ENCODE data around the gene SEMA3A. TPM values are rescaled to one million over a fixed set of nuclear protein-coding genes. Genes with fewer than 3 reads are reported as not detected.
A peak's percentile ranks its signal among the peaks of the same experiment; 100 is the strongest.

The SEMA3A gene
- total and polyA plus RNA-seq, 2 donors (not counting 1 experiment from before 2014, with no cell fraction given): 45.2 to 60.8 TPM

GRCh38 chr7:83925860-83926259, 268.7 kb downstream of the SEMA3A start:
- Histone ChIP-seq H4K20me1 (ENCODE audit: control insufficient read depth, extremely low read depth, insufficient read depth, low read length) (no peaks in the 10 kb centered on the region), H3K4me2 (ENCODE audit: extremely low read depth, insufficient read depth, low read length) (no peak overlapping the region), H3K27me3 (ENCODE audit: control insufficient read depth, insufficient read depth, low read length) (no peaks in the 10 kb centered on the region), H3K36me3 (ENCODE audit: control insufficient read depth, insufficient read depth, low read length) (no peaks in the 10 kb centered on the region), H3K9ac (ENCODE audit: insufficient read depth, low read length) (no peak overlapping the region), H3K9me3 (ENCODE audit: control insufficient read depth, insufficient read depth, low read depth, low read length) (no peaks in the 10 kb centered on the region), H3K4me3 (replicated peaks in 1 of 4; ENCODE audit: control extremely low read depth in 1 of 4, insufficient read depth in 1 of 4, low read depth in 3 of 4, low read length in 4 of 4) (no peak overlapping the region), H3K79me2 (ENCODE audit: control insufficient read depth, insufficient read depth, low read length) (no peaks in the 10 kb centered on the region), H3K4me1 (ENCODE audit: control insufficient read depth, extremely low read depth, insufficient read depth, low read length) (no peaks in the 10 kb centered on the region), H3K27ac (ENCODE audit: insufficient read depth, low read length) (no peak overlapping the region), H2AFZ (ENCODE audit: low read length) (no peak overlapping the region)
- TF ChIP-seq, protein P1, sequence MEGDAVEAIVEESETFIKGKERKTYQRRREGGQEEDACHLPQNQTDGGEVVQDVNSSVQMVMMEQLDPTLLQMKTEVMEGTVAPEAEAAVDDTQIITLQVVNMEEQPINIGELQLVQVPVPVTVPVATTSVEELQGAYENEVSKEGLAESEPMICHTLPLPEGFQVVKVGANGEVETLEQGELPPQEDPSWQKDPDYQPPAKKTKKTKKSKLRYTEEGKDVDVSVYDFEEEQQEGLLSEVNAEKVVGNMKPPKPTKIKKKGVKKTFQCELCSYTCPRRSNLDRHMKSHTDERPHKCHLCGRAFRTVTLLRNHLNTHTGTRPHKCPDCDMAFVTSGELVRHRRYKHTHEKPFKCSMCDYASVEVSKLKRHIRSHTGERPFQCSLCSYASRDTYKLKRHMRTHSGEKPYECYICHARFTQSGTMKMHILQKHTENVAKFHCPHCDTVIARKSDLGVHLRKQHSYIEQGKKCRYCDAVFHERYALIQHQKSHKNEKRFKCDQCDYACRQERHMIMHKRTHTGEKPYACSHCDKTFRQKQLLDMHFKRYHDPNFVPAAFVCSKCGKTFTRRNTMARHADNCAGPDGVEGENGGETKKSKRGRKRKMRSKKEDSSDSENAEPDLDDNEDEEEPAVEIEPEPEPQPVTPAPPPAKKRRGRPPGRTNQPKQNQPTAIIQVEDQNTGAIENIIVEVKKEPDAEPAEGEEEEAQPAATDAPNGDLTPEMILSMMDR (conservative IDR thresholded peaks at IDR 0.05 in 1 of 2, IDR thresholded peaks at IDR 0.05 in 1 of 2; ENCODE audit: low read depth in 1 of 2, low read length in 2 of 2): no peak
- no peak for TF ChIP-seq EZH2 (IDR thresholded peaks at IDR 0.05; ENCODE audit: low read length, missing control alignments)
- DNase-seq (ENCODE audit: low read depth in 2 of 2): no peak

- Histone ChIP-seq H3K4me2 (ENCODE audit: extremely low read depth, insufficient read depth, low read length) (no peak overlapping the region), H2AFZ (ENCODE audit: low read length) (peak overlapping the region; percentile 14), H3K4me3 (replicated peaks in 1 of 4; ENCODE audit: control extremely low read depth in 1 of 4, insufficient read depth in 1 of 4, low read depth in 3 of 4, low read length in 4 of 4) (no peak overlapping the region), H3K9me3 (ENCODE audit: control insufficient read depth, insufficient read depth, low read depth, low read length) (no peaks in the 10 kb centered on the region), H3K4me1 (ENCODE audit: control insufficient read depth, extremely low read depth, insufficient read depth, low read length) (no peaks in the 10 kb centered on the region), H3K9ac (ENCODE audit: insufficient read depth, low read length) (no peak overlapping the region), H3K27ac (ENCODE audit: insufficient read depth, low read length) (no peak overlapping the region), H4K20me1 (ENCODE audit: control insufficient read depth, extremely low read depth, insufficient read depth, low read length) (no peaks in the 10 kb centered on the region), H3K27me3 (ENCODE audit: control insufficient read depth, insufficient read depth, low read length) (no peaks in the 10 kb centered on the region), H3K36me3 (ENCODE audit: control insufficient read depth, insufficient read depth, low read length) (no peaks in the 10 kb centered on the region), H3K79me2 (ENCODE audit: control insufficient read depth, insufficient read depth, low read length) (no peaks in the 10 kb centered on the region)
- DNase-seq (ENCODE audit: low read depth in 2 of 2): peak; percentile 44 to 75
- no peak for TF ChIP-seq EZH2 (IDR thresholded peaks at IDR 0.05; ENCODE audit: low read length, missing control alignments)
- TF ChIP-seq, protein P1 (conservative IDR thresholded peaks at IDR 0.05 in 1 of 2, IDR thresholded peaks at IDR 0.05 in 1 of 2; ENCODE audit: low read depth in 1 of 2, low read length in 2 of 2): no peak
These were observed 272.5 kb downstream of the SEMA3A start for GRCh38 chr7:83921941-83922607.

DNA sequence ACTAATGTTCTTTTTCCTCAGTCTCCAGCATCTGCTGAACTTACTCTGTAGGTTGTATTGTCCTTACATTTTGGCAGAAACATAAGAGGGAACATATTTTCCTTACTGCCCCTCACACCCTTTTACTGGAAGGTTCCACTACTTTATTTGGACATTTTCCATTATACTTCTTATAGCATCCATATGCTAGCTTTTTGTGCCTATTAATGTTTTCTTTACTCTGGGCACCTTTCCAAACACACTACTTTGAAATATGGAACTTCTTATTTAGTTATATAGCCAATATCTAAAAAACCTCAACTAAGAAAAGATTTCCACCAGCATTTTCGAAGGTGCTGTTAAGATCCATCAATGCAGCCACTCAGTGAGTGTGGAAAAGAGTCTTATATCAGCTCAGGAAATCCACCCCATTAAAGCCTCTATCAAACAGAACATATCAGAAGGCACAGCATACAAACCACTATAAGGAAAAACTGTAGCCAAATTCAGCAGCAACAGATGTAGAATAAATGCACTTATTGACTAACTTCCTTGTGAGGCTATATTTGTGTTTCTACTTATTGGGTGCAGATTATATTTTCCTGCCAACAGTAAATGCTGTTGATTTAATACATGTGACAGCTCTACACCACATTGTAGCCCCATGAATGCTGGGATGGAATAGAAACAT, 273.2 kb downstream of the SEMA3A start:
- Histone ChIP-seq H3K27me3 (ENCODE audit: control insufficient read depth, insufficient read depth, low read length) (no peaks in the 10 kb centered on the region), H3K9me3 (ENCODE audit: control insufficient read depth, insufficient read depth, low read depth, low read length) (no peaks in the 10 kb centered on the region), H3K27ac (ENCODE audit: insufficient read depth, low read length) (no peak overlapping the region), H3K4me2 (ENCODE audit: extremely low read depth, insufficient read depth, low read length) (no peak overlapping the region), H3K4me3 (replicated peaks in 1 of 4; ENCODE audit: control extremely low read depth in 1 of 4, insufficient read depth in 1 of 4, low read depth in 3 of 4, low read length in 4 of 4) (no peak overlapping the region), H4K20me1 (ENCODE audit: control insufficient read depth, extremely low read depth, insufficient read depth, low read length) (no peaks in the 10 kb centered on the region), H3K36me3 (ENCODE audit: control insufficient read depth, insufficient read depth, low read length) (no peaks in the 10 kb centered on the region), H3K4me1 (ENCODE audit: control insufficient read depth, extremely low read depth, insufficient read depth, low read length) (no peaks in the 10 kb centered on the region), H2AFZ (ENCODE audit: low read length) (no peak overlapping the region), H3K9ac (ENCODE audit: insufficient read depth, low read length) (no peak overlapping the region), H3K79me2 (ENCODE audit: control insufficient read depth, insufficient read depth, low read length) (no peaks in the 10 kb centered on the region)
- TF ChIP-seq EZH2 (IDR thresholded peaks at IDR 0.05; ENCODE audit: low read length, missing control alignments): no peak
- TF ChIP-seq, protein P1 (conservative IDR thresholded peaks at IDR 0.05 in 1 of 2, IDR thresholded peaks at IDR 0.05 in 1 of 2; ENCODE audit: low read depth in 1 of 2, low read length in 2 of 2): no peak
- DNase-seq (ENCODE audit: low read depth in 2 of 2): no peak
